Measurements from ENCODE around the gene CCDC195.

DNA sequence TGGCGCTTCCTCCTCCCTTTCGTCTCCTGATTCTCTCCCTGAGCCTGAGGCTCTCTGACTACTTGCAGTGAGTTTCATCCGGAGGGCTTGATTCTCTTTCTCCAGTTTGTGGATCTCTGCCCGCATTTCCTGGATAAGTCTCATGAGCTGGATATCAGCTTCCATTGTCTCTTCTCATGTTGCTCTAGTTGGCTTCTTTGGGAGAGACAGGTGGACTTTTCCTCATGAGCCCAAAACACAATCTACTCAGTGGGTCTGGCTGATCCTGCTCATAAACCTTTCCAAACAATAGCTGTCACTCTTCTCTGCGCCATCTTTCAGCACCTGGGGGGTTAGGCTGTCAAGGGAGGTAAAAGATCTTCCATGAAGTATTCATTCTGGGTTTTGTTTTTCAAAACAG is at the start of gene CCDC195:
- TF ChIP-seq EZH2 (IDR thresholded peaks at IDR 0.05; ENCODE audit: low read depth, unreplicated experiment) (no peak), POLR2AphosphoS5 (IDR thresholded peaks at IDR 0.05; ENCODE audit: low read depth) (no peak), STAT1 (IDR thresholded peaks at IDR 0.05; ENCODE audit: unreplicated experiment) (no peak), NANOG (IDR thresholded peaks at IDR 0.05; ENCODE audit: borderline replicate concordance) (no peak), EZH2phosphoT487 (IDR thresholded peaks at IDR 0.05; ENCODE audit: unreplicated experiment) (no peak), CREB1 (CRISPR knock-in tag; IDR thresholded peaks at IDR 0.05; ENCODE audit: low read depth) (no peak), JUNB (IDR thresholded peaks at IDR 0.05; ENCODE audit: unreplicated experiment) (no peak), ZNF331 (CRISPR knock-in tag; IDR thresholded peaks at IDR 0.05; ENCODE audit: low read depth) (no peak)
- TF ChIP-seq, protein P1, sequence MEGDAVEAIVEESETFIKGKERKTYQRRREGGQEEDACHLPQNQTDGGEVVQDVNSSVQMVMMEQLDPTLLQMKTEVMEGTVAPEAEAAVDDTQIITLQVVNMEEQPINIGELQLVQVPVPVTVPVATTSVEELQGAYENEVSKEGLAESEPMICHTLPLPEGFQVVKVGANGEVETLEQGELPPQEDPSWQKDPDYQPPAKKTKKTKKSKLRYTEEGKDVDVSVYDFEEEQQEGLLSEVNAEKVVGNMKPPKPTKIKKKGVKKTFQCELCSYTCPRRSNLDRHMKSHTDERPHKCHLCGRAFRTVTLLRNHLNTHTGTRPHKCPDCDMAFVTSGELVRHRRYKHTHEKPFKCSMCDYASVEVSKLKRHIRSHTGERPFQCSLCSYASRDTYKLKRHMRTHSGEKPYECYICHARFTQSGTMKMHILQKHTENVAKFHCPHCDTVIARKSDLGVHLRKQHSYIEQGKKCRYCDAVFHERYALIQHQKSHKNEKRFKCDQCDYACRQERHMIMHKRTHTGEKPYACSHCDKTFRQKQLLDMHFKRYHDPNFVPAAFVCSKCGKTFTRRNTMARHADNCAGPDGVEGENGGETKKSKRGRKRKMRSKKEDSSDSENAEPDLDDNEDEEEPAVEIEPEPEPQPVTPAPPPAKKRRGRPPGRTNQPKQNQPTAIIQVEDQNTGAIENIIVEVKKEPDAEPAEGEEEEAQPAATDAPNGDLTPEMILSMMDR (conservative IDR thresholded peaks at IDR 0.05; ENCODE audit: low read depth in 2 of 2), result no peak
- TF ChIP-seq, protein P2, sequence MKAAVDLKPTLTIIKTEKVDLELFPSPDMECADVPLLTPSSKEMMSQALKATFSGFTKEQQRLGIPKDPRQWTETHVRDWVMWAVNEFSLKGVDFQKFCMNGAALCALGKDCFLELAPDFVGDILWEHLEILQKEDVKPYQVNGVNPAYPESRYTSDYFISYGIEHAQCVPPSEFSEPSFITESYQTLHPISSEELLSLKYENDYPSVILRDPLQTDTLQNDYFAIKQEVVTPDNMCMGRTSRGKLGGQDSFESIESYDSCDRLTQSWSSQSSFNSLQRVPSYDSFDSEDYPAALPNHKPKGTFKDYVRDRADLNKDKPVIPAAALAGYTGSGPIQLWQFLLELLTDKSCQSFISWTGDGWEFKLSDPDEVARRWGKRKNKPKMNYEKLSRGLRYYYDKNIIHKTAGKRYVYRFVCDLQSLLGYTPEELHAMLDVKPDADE (IDR thresholded peaks at IDR 0.05), result no peak
- TF ChIP-seq, protein P3, sequence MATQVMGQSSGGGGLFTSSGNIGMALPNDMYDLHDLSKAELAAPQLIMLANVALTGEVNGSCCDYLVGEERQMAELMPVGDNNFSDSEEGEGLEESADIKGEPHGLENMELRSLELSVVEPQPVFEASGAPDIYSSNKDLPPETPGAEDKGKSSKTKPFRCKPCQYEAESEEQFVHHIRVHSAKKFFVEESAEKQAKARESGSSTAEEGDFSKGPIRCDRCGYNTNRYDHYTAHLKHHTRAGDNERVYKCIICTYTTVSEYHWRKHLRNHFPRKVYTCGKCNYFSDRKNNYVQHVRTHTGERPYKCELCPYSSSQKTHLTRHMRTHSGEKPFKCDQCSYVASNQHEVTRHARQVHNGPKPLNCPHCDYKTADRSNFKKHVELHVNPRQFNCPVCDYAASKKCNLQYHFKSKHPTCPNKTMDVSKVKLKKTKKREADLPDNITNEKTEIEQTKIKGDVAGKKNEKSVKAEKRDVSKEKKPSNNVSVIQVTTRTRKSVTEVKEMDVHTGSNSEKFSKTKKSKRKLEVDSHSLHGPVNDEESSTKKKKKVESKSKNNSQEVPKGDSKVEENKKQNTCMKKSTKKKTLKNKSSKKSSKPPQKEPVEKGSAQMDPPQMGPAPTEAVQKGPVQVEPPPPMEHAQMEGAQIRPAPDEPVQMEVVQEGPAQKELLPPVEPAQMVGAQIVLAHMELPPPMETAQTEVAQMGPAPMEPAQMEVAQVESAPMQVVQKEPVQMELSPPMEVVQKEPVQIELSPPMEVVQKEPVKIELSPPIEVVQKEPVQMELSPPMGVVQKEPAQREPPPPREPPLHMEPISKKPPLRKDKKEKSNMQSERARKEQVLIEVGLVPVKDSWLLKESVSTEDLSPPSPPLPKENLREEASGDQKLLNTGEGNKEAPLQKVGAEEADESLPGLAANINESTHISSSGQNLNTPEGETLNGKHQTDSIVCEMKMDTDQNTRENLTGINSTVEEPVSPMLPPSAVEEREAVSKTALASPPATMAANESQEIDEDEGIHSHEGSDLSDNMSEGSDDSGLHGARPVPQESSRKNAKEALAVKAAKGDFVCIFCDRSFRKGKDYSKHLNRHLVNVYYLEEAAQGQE (IDR thresholded peaks at IDR 0.05; ENCODE audit: unreplicated experiment), result no peak
